Thymus (tissue), 11 donors: ENCODE results near the gene IGF2R. TPM values are rescaled to one million over a fixed set of nuclear protein-coding genes. Genes with fewer than 3 reads are reported as not detected.

Experiments used
- DNase-seq, 9 donors: peaks; one replicate each; pipeline ENCODE4 v3.0.0-alpha.2; 2013; ENCODE audit warnings: low spot score in 9 of 9, low read depth in 6 of 9, missing footprints in 1 of 9
- H3K27ac ChIP-seq, 2 donors: one replicate each; pipeline ENCODE4 v1.5.1; 2013; ENCODE audit warnings: control low read depth in 1 of 2, low read depth in 1 of 2, low read length in 1 of 2, mild to moderate bottlenecking in 1 of 2, moderate library complexity in 1 of 2
- H3K27me3 ChIP-seq, 2 donors: one replicate each; pipeline ENCODE4 v1.5.1; 2013; ENCODE audit warnings: low read length in 1 of 2; ENCODE audit not compliant: control insufficient read depth in 2 of 2, insufficient read depth in 1 of 2
- H3K36me3 ChIP-seq, 2 donors: one replicate each; pipeline ENCODE4 v1.5.1; 2013; ENCODE audit warnings: low read length in 1 of 2, mild to moderate bottlenecking in 1 of 2, moderate library complexity in 1 of 2; ENCODE audit not compliant: control insufficient read depth in 2 of 2, insufficient read depth in 2 of 2
- H3K4me1 ChIP-seq, 2 donors: one replicate each; pipeline ENCODE4 v1.5.1; 2013; ENCODE audit warnings: low read length in 2 of 2; ENCODE audit not compliant: control insufficient read depth in 2 of 2, insufficient read depth in 2 of 2
- H3K4me3 ChIP-seq, 2 donors: one replicate each; pipeline ENCODE4 v1.5.1; 2013; ENCODE audit warnings: low read length in 2 of 2, control low read depth in 1 of 2, mild to moderate bottlenecking in 1 of 2
- H3K9me3 ChIP-seq, 2 donors: one replicate each; pipeline ENCODE4 v1.5.1; 2013; ENCODE audit warnings: low read length in 1 of 2, mild to moderate bottlenecking in 1 of 2; ENCODE audit not compliant: control insufficient read depth in 2 of 2, insufficient read depth in 1 of 2
- WGBS: extraction: QIAGEN DNeasy Blood & Tissue Kit; methylation state at CpG from one replicate; pipeline ENCODE4 v1.1.7; 2013; 5-methylcytosine and 5-hydroxymethylcytosine counted together
- polyA plus RNA-seq: library from polyadenylated mRNA; stranded (reverse); fragments of 200-250 nt; gene quantifications from one replicate; pipeline ENCODE4 v1.2.3, GENCODE V29; 2013
- total RNA-seq: library from RNA; stranded (reverse); fragments of 120-200 nt; gene quantifications from one replicate; pipeline ENCODE4 v1.2.4, GENCODE V29; 2013
- donor health status: healthy.

IGF2R gene
- total and polyA plus RNA-seq, 2 donors, result 16.3 to 16.6 TPM

DNA sequence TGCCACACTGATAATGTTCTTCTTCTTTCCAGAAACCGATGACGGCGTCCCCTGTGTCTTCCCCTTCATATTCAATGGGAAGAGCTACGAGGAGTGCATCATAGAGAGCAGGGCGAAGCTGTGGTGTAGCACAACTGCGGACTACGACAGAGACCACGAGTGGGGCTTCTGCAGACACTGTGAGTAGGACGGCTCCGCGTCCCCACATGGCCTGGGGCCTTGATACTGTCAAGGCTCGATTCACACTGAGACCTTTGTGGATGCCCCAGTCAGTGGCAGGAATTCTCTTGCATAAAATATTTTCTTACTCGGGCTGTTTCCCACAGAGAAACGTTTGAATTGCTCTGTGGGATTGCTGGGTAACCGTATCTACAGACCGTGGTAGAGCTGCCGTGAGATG, 111.2 kb downstream of the IGF2R start:
- H3K9me3 ChIP-seq, result no peaks in the 10 kb centered on the region
- no peaks in the 10 kb centered on the region for H3K27me3 ChIP-seq
- no peaks in the 10 kb centered on the region for H3K4me1 ChIP-seq
- H3K4me3 ChIP-seq, result no peak overlapping the region
- WGBS, result 99% methylated on average over 17 of the region's 17 CpGs
- no peak for DNase-seq
- H3K36me3 ChIP-seq, result peaks cover 83 to 88% of the 10 kb centered on the region in 2 donors
- no peak overlapping the region for H3K27ac ChIP-seq

DNA sequence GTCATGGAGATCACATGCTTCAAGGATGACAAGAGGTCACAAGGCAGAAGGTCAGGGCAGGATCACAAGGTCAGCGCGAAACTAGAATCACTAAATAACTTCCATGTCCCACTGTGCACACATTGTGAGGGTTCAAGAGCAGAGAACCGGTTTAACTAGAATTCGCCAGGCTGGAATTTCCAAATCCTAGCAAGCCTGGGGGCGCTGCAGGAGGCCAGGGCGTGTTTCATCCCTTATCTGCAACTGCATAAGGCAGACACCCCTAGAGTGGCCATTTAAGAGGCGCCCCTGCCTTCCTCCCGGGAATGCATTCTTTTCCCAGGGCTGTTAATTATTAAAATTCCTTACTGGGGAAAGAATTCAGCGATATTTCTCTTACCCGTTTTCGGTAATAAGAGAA, 112.5 kb downstream of the IGF2R start:
- DNase-seq, result no peak
- Histone ChIP-seq H3K27ac (no peak overlapping the region), H3K4me1 (no peaks in the 10 kb centered on the region), H3K4me3 (no peak overlapping the region), H3K36me3 (peaks cover 85 to 88% of the 10 kb centered on the region in 2 donors), H3K9me3 (no peaks in the 10 kb centered on the region), H3K27me3 (no peaks in the 10 kb centered on the region)
- 97% methylated on average over 11 of the region's 11 CpGs for WGBS

DNA sequence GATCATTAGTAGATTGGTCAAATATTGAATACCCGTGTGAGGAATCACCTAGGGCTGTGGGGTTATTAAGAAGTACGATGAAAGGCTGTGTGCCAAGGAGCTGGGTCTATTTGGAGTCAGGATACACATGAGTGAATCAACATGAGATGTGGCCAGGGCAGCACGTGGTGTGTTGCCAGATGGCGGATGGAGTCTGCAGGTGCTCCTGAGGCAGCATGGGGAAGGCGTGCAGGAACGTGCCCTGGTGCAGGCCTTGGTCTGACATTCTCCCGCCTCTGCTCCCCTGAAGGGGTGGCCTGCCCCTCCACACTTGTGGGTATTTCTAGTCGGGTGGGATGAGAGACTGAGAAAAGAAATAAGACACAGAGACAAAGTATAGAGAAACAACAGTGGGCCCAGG, 113.7 kb downstream of the IGF2R start:
- Histone ChIP-seq H3K36me3 (peaks cover 87% of the 10 kb centered on the region in 2 donors), H3K9me3 (no peaks in the 10 kb centered on the region), H3K4me3 (no peak overlapping the region), H3K4me1 (no peaks in the 10 kb centered on the region), H3K27ac (no peak overlapping the region), H3K27me3 (no peaks in the 10 kb centered on the region)
- no peak for DNase-seq
- 92% methylated on average over 8 of the region's 8 CpGs for WGBS

GRCh38 chr6:160084198-160084776, 115.4 kb downstream of the IGF2R start:
- peaks cover 86 to 87% of the 10 kb centered on the region in 2 donors for H3K36me3 ChIP-seq
- no peaks in the 10 kb centered on the region for H3K4me1 ChIP-seq
- no peaks in the 10 kb centered on the region for H3K27me3 ChIP-seq
- 98% methylated on average over 18 of the region's 18 CpGs for WGBS
- H3K27ac ChIP-seq, result no peak overlapping the region
- no peak overlapping the region for H3K4me3 ChIP-seq
- no peak for DNase-seq
- no peaks in the 10 kb centered on the region for H3K9me3 ChIP-seq

DNA sequence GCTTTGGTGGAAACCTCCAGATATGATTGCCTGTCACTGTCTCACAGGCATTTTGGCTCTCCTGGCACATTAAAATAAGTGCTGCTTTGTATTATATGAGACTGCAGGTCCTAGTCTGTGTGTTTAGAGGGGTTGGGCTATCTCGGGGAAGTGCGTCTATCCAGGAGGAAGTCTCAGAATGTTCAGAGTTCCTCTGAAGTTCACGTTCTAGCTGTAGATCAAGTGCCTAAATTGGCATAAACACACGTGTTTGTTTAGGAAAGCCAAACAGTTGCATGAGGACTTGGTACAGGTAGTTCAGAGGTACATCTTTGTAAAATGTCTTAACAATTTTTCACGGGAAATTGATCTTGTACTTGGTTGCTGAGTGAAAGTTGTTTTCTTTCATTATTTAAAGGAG, 116.3 kb downstream of the IGF2R start:
- no peak for DNase-seq
- no peaks in the 10 kb centered on the region for H3K4me1 ChIP-seq
- H3K27me3 ChIP-seq, result no peaks in the 10 kb centered on the region
- H3K27ac ChIP-seq, result no peak overlapping the region
- H3K4me3 ChIP-seq, result no peak overlapping the region
- peaks cover 86 to 87% of the 10 kb centered on the region in 2 donors for H3K36me3 ChIP-seq
- H3K9me3 ChIP-seq, result no peaks in the 10 kb centered on the region
- 85% methylated on average over 5 of the region's 5 CpGs for WGBS

DNA sequence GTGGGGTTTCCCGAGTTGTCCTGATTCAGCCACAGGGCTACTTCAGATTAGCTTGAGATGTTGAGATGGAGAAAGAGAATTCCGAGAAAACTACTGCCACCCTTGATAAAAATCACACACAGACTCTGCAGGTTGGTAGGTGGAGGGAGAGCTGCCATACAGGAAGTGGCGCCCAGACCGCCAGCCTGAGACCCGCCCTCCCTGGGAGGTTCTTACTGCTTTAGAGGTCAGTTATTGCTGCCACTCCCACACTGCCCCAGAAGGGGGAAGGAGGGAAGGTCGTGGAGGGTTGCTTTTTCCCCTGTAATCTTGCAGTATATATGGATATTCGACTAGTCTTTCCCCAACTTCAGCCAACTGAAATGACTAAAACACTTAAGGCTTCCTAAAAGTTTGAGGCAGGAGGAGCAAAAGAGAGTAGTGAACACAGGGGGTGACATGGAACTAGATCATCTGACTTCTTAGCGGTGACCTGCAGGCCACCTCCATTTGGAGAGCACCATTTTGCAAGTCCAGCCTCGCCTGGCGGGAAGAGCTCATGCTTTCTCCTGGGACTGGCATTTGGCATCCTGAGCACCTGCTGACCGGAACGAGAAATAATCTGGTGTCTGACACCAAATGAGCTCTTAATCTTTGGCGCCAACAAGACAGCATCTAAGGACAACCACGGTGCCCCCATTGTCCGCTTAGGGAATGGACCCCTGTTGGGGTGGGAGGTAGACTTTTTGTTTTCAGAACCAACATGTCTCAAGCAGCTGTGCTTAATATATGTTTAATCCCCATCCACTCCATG, 117.0 kb downstream of the IGF2R start:
- no peaks in the 10 kb centered on the region for H3K9me3 ChIP-seq
- peaks cover 87 to 89% of the 10 kb centered on the region in 2 donors for H3K36me3 ChIP-seq
- WGBS, result 97% methylated on average over 15 of the region's 15 CpGs
- H3K4me3 ChIP-seq, result no peak overlapping the region
- H3K27ac ChIP-seq, result no peak overlapping the region
- no peaks in the 10 kb centered on the region for H3K27me3 ChIP-seq
- DNase-seq, result no peak
- H3K4me1 ChIP-seq, result no peaks in the 10 kb centered on the region

DNA sequence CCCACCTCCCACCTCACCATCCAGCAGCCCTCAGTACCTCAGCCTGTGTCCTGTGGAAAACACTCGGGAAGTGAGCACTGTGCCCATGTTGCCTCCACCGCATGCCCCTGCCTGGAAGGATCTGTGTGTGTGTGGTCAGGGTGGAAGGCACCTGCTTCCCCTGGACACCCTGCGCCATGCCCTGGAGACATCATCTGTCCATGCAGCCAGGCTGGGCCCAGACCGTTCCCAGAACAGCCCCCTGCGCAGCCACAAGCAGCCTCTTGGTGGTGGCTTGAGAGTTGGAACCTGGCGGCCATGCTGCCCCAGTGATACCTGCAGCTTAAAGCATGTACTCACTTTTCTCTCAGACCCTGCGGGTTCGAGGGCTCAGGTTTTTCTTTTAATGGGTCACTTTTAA, 117.9 kb downstream of the IGF2R start:
- DNase-seq, result no peak
- 99% methylated on average over 8 of the region's 8 CpGs for WGBS

DNA sequence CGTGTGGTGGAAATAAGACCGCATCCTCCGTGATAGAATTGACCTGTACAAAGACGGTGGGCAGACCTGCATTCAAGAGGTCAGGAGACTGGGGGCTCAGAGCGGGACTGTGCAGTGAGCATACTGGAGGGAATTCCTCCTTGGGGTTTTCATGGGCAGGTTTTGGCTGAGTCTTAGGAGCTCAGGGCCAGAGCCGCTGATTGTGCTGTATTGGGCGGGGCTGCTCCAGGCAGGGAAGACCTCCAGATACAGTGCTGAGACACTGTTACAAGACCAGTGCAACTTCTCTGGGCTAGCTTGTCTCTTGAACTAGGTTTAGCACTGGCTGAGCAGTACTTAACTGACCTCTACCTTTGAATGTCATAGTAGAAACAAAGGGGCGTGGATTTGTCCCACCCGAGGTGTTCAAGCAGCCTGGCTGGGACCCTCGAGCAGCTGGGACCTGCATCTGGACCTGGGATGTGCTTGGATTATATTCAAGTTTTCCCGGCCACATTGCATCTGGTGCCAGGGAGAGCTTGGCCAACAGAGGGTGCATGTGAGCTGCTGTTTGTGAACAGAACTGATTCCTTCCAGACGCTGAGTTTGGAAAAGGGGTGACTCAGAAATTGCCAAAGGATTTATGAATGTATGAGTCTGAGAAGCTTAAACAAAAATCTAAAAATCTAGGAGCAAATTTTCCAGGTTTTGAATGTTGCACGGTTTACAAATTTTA, 119.3 kb downstream of the IGF2R start:
- Histone ChIP-seq H3K27me3 (no peaks in the 10 kb centered on the region), H3K36me3 (peaks cover 89 to 100% of the 10 kb centered on the region in 2 donors), H3K4me3 (no peak overlapping the region), H3K9me3 (no peaks in the 10 kb centered on the region), H3K27ac (no peak overlapping the region), H3K4me1 (no peaks in the 10 kb centered on the region)
- WGBS, result 94% methylated on average over 13 of the region's 13 CpGs
- DNase-seq, result no peak

More for the DNA sequence above, 117.9 kb downstream of the IGF2R start:
- Histone ChIP-seq H3K4me3 (no peak overlapping the region), H3K27ac (no peak overlapping the region), H3K27me3 (no peaks in the 10 kb centered on the region), H3K4me1 (no peaks in the 10 kb centered on the region), H3K9me3 (no peaks in the 10 kb centered on the region), H3K36me3 (peaks cover 87 to 91% of the 10 kb centered on the region in 2 donors)
